Caki2 (cell line): Measurements from ENCODE around the gene STK4. TPM values are rescaled to one million over a fixed set of nuclear protein-coding genes. Genes with fewer than 3 reads are reported as not detected.

Experiments
- DNase-seq: peaks from one replicate; pipeline ENCODE4 v3.0.0-alpha.2; 2015; ENCODE audit warnings: low read depth
- in situ Hi-C: cut with HindIII; loops from 2 replicates; pipeline ENCODE4 v1.10.0; 2016; ENCODE audit warnings: low sequenced_read_pairs, low pct_unique_long_range_greater_than_20kb, mixed read lengths
- total RNA-seq: library from RNA; depleted of rRNA; stranded (reverse); fragments of >200 nt; shearing (Covaris generic); gene quantifications from 2 replicates; pipeline ENCODE4 v1.2.3, GENCODE V29; 2014; ENCODE audit warnings: low replicate concordance; rRNA removed

Gene STK4
- total RNA-seq = 4.2 and 6.9 TPM in 2 replicates

DNA sequence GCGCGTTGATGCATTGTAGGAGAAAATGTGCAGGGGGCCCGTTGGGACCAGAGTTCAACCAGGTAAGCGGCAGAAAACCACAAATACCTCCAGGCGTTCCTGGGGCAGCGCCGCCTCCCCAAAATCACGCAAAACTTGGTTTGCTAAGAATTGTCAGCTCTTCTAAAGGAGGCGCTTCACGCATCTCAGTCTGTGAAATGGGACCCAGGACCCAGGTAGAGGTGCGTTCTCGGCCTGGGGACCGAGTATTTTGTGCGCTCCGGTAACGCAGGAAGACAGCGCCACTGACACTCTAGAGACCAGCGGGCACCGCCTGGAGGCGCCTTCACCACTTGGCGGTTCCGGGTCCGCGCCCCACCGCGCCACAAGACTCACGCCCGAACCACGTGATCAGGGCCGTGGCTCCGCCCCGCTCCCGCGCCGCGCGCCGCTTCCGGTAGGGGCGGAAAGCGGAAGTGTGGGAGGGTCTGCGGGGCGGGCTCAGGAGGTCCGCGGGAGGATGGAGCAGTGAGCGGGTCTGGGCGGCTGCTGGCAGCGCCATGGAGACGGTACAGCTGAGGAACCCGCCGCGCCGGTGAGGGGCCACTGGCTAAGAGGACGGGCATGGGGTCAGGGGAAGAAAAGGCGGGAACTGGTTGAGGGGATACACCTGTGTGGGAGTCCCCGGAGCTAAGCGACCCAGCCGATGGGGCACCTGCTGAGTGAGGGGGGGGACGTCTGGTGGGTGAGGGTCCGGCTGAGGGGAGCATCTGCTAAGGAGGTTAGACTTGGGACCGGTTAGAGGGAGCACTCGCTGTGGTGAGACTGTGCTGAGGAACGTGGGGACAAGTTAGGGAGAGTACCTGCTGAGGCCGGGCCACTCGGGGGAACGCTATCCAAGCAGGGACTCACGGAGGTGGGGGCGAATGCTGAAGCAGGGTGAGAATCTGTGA lies at the start of gene STK4:
Gene STK4 (plus strand): TSS at position 483 of the 932 bp plus-strand sequence. CDS start 57 bp downstream, at position 540.
- in situ Hi-C loops = no loop called here
- DNase-seq = peak; percentile 94

- no peak for DNase-seq
- in situ Hi-C loops = no loop called here
Observed at GRCh38 chr20:44916586-44916985, 49.7 kb upstream of the STK4 start.

DNA sequence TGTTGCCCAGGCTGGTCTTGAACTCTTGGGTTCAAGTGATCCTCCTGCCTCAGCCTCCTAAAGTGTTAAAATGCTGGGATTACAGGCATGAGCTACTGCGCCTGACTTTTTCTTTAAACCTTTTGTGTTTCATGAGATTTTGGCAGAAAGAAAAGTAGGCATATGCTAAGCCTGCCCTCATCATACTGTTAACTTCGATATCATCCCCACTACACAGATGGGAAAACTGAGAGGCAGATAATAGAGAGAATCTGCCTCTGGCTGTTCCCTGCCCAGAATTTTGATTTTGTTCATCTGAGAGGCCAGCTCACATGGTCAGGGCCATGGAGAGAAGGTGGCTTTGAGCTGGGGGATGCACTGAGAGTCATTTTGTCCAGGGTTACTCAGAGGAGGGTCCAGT lies 48.9 kb upstream of the STK4 start:
- DNase-seq = no peak
- in situ Hi-C loops = no loop called here

DNA sequence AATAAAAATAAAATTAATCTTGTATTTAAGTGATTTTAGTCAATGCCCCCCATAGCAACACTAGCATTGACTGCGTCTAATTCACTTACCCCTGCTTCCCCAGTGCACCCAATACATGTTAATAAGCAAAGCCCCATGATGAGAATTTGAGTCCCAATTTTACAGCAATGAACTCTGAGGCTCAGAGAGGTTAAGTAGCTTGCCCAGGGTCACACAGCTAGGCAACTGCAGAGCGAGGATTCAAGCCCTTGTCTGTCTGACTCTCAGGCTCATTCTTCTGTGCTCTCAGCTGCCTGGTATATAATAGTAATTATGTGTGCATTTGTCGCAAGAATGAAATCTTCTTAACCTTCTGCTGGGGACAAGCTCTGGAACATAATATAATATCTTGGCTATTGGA lies 48.0 kb upstream of the STK4 start:
- DNase-seq = no peak
- in situ Hi-C loops = no loop called here

DNA sequence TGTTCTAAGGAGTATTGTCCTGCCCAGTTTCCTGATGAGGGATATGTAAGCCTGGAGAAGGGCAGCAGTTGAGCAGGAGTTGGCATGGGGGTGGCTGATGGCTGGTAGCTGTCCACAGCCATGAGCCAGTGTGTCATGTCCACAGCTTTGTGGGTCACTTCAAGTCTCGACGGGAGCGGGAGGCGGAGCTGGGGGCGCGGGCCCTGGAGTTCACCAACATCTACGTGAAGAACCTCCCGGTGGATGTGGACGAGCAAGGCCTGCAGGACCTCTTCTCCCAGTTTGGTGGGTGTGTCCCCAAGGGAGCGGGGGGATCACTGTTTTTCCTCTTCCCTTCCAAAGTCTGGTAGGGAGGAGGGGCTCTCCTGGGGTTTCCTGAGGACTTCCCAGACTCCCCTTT lies 47.6 kb upstream of the STK4 start:
- in situ Hi-C loops = no loop called here
- DNase-seq = no peak

DNA sequence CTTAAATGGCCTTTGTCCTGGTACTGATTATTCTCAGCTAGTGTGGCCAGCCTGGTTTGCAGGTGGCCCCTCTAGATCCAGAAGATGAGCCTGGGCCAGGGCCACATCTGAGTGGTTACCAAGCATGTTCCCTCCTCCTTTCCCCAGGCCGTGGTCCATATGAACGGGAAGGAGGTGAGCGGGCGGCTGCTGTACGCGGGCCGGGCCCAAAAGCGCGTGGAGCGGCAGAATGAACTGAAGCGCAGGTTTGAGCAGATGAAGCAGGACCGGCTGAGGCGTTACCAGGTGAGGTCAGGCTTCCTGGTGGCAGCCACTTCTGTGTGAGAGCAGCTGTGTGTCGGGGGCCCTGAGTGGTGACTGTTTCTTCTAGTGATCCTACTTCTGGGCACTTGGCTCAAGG lies 44.9 kb upstream of the STK4 start:
- DNase-seq = no peak
- in situ Hi-C loops = no loop called here

DNA sequence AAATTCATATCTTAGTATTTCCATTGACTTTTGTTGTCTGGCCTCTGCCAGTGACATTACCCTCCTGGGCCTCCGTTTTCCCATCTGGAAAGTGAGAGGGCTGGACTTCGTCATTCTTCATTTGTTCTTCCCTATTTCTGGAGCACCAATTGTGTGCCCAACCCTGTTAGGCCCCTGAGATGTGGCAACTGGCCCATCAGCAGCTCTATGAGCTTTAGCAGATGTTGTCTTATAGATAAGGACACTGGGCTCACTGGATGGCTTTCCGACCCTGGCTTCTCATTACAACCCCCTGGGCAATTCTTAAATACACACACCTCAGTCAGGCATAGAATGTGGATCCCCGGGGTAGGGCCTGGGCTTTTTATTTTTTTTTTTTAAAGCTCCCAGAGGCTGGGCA lies 41.8 kb upstream of the STK4 start:
- in situ Hi-C loops = no loop called here
- DNase-seq = no peak

- no peak for DNase-seq
- in situ Hi-C loops = no loop called here
Observed at GRCh38 chr20:44928595-44928994, 37.7 kb upstream of the STK4 start.

DNA sequence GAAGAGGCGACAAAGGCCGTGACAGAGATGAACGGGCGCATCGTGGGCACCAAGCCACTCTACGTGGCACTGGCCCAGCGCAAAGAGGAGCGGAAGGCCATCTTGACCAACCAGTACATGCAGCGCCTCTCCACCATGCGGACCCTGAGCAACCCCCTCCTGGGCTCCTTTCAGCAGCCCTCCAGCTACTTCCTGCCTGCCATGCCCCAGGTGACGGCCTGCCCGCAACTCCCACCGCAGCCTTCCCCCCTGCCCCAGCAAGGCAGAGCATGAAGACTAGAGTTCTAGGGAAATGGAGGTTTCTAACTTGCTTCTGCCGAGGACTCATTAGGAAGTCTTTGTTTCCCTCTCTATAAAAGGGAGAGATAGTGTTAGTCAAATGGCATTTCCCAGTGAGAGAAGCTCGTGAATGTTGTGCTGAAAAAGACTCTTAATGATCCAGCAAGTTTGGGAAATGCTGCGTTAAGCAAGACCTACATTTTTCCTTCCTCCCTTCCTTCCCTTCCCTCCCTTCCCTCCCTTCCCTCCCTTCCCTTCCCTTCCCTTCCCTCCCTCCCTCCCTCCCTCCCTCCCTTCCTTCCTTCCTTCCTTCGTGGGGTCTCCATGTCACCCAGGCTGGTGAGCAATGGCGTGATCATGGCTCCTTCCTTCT lies 35.7 kb upstream of the STK4 start:
- in situ Hi-C loops = no loop called here

GRCh38 chr20:44931911-44932310 lies 34.4 kb upstream of the STK4 start:
- in situ Hi-C loops = no loop called here

More for the DNA sequence above, 35.7 kb upstream of the STK4 start:
- DNase-seq = no peak

GRCh38 chr20:44932916-44933315 lies 33.4 kb upstream of the STK4 start:
- DNase-seq = no peak
- in situ Hi-C loops = no loop called here

More at GRCh38 chr20:44931911-44932310, 34.4 kb upstream of the STK4 start:
- no peak for DNase-seq

DNA sequence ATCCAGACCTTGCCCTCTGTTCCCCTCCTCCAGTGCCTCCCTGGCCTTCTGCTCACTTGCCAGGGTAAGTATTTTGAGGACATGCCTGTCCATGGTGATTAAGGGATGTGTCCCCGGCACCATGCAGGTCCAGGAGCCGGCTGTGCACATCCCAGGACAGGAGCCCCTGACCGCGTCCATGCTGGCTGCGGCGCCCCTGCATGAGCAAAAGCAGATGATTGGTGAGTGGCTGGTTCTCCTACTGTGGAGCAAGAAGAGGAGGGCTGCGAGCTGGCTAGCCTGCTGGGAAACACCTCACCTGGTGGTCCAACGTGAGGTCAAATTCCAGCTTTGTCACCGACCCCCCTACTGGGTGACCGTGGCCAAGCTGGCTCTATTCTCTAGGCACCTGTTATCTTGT lies 29.8 kb upstream of the STK4 start:
- in situ Hi-C loops = no loop called here
- DNase-seq = no peak

DNA sequence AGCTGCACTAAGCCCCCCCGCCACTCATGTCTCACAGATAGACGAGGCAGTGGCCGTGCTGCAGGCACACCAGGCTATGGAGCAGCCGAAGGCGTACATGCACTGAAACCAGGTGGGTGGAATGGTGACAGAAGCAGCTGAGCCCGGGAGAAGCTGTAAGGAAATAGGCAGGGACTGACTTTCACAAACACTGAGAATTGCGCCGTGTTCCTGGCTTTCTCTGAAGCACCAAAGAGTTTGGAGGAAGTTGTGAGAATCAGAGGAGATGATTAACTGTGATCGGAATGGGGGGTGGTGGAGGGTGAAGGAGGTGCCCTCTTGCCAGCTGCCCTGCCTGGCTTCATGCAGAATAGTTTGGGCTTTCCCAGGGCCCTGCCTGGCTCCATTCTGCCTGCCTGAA lies 27.7 kb upstream of the STK4 start:
- DNase-seq = no peak
- in situ Hi-C loops = no loop called here

DNA sequence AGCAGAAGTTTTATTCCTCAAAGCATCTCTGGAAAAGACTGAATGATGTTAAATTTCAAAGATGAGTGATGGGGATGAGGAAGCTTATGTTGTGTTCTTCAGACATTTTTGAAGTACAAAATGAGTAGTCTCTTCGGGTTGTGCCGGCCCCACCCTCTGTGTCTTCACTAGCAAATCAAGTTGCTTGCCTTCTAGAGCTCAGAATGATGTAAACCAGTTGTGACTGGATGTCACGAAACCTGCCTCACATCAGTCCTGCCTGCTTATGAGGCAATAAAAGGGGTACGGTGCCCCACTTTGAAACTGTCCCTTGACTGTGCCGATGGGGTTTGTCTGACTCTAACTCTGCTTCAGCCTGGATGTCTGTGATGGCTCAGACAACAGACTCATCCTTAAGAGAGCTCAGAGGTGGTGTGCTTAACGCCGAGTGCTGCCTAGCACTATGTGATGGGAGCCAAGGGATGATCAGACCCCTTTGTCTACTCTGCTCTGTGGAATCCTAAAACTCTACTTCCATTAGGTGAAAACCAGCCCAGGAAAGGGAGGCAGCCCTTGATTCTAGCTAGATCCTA lies 25.1 kb upstream of the STK4 start:
- in situ Hi-C loops = no loop called here
- DNase-seq = no peak

- no peak for DNase-seq
- in situ Hi-C loops = no loop called here
Observed at GRCh38 chr20:44942264-44942973, 23.9 kb upstream of the STK4 start.

DNA sequence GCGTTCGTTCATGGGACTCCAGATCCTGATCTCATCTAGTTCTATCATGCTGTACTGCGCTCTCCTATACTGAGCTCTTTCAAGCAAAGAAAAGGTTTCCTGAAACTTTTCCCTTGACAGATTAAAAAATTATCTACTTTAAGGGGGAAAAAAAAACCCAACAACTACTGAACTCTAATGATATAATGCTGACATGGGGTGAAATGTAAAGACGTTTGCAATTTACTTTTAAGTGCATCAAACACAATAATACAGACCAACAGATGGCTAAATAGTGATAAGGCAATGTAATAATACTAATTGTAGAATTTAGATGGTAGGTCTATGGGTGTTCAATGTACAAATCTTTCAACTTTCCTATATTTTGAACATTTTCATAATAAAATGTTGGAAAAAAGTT lies 22.5 kb upstream of the STK4 start:
- no peak for DNase-seq
- in situ Hi-C loops = no loop called here

- in situ Hi-C loops = no loop called here
- no peak for DNase-seq
Observed at GRCh38 chr20:44945261-44945660, 21.1 kb upstream of the STK4 start.

DNA sequence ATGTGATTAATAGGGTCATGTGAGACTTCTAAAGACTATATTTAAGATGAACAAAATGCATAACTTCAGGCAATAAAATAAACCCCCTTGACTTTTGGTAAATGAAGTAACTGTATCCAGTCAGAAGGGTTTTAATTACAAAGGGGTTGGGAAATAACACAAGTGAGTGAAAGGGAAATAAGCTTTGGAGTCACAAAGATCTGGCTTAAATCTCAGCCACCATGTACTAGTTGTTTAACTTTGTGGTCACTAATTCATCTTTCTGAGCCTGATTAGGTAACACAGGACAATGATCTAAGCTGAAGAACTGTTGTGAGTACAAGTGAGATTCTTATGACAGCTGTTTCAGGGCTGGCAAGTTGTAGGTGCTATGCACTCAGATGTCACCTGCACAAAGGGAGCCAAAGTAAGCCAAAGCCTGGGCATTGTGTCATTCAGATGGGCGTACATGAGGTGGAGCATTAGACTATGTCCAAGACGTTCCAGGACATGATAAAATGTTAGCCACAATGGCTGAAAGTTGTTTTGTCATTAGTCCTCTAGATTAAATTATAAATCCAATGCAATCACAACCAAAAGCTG lies 19.9 kb upstream of the STK4 start:
- no peak for DNase-seq
- in situ Hi-C loops = no loop called here
